Activated CD4-positive, CD25-positive, alpha-beta regulatory T cell treated with anti-CD3 and anti-CD28 coated beads, Interleukin-2, amount 50 U/mL, for 72 hours (primary cell): ENCODE measurements around the gene SERINC4.
"Not testable (repeated sequence)": the region's sequence is repeated elsewhere in the genome, so short reads cannot be mapped to it uniquely, and the experiment has no call there.

ENCODE experiments used
- DNase-seq: peaks from one replicate; pipeline ENCODE4 v3.0.0; 2021

The SERINC4 gene

GRCh38 chr15:43799945-43800285 is at the start of gene SERINC4:
SERINC4 (minus strand) TSS chr15:43800220; CDS start chr15:43799986, 234 bp downstream.
- DNase-seq: no peak

GRCh38 chr15:43845421-43845820 is 45.4 kb upstream of the SERINC4 start:
- DNase-seq: no peak

GRCh38 chr15:43832485-43832884 is 32.5 kb upstream of the SERINC4 start:
- not testable (repeated sequence) for DNase-seq

- DNase-seq: not testable (repeated sequence)
Measured at GRCh38 chr15:43831519-43832052, 31.6 kb upstream of the SERINC4 start.

GRCh38 chr15:43830691-43831275 is 30.8 kb upstream of the SERINC4 start:
- not testable (repeated sequence) for DNase-seq

- not testable (repeated sequence) for DNase-seq
Measured at GRCh38 chr15:43829951-43830540, 30.0 kb upstream of the SERINC4 start.

- no peak for DNase-seq
Measured at GRCh38 chr15:43828061-43828657, 28.1 kb upstream of the SERINC4 start.

GRCh38 chr15:43826508-43827341 is 26.7 kb upstream of the SERINC4 start, which contains the start of gene WDR76:
WDR76 (plus strand) TSS chr15:43827002; CDS start chr15:43827033, 31 bp downstream.
- peak; percentile 82 for DNase-seq

- DNase-seq: no peak
Measured at GRCh38 chr15:43826029-43826507, 26.0 kb upstream of the SERINC4 start.

GRCh38 chr15:43825305-43825704 is 25.3 kb upstream of the SERINC4 start:
- not testable (repeated sequence) for DNase-seq

GRCh38 chr15:43824302-43825246 is 24.6 kb upstream of the SERINC4 start, which contains the start of gene MFAP1:
MFAP1 (minus strand) TSS chr15:43824690; CDS start chr15:43824569, 121 bp downstream.
- DNase-seq: peak; percentile 83

GRCh38 chr15:43821505-43821904 is 21.5 kb upstream of the SERINC4 start:
- no peak for DNase-seq

GRCh38 chr15:43815064-43815463 is 15.0 kb upstream of the SERINC4 start:
- DNase-seq: not testable (repeated sequence)

GRCh38 chr15:43808960-43809678 is 9.1 kb upstream of the SERINC4 start:
- no peak for DNase-seq

- no peak for DNase-seq
Measured at GRCh38 chr15:43808435-43808950, 8.5 kb upstream of the SERINC4 start.

GRCh38 chr15:43802676-43803075 is 2.7 kb upstream of the SERINC4 start:
- not testable (repeated sequence) for DNase-seq

GRCh38 chr15:43800286-43801141 is 494 bp upstream of the SERINC4 start, which contains the start of gene HYPK:
HYPK (plus strand) TSS chr15:43800599; CDS start chr15:43800623, 24 bp downstream.
- peak; percentile 91 for DNase-seq

- no peak for DNase-seq
Measured at GRCh38 chr15:43799209-43799944, 643 bp downstream of the SERINC4 start.

- no peak for DNase-seq
Measured at GRCh38 chr15:43796566-43796965, 3.5 kb downstream of the SERINC4 start.
